Neural progenitor cell (in vitro differentiated cells): Measurements from ENCODE around the gene C1orf21. TPM values are rescaled to one million over a fixed set of nuclear protein-coding genes. Genes with fewer than 3 reads are reported as not detected.

ENCODE experiments used
- DNase-seq: peaks from one replicate; pipeline ENCODE4 v3.0.0-alpha.2; 2016; ENCODE audit warnings: low spot score
- H2AFZ ChIP-seq: fragments of 200-600 bp; sonication (generic); replicated peaks from 2 replicates; pipeline ENCODE4 v1.6.1; 2016; ENCODE audit warnings: antibody characterized with exemption
- H3F3A ChIP-seq: fragments of 200-600 bp; sonication (generic); 2 replicates; pipeline ENCODE4 v1.6.1; 2016; ENCODE audit warnings: antibody characterized with exemption, low read depth
- H3K27ac ChIP-seq: fragments of 200-600 bp; sonication (generic); 2 replicates; pipeline ENCODE4 v1.5.1; 2016; ENCODE audit warnings: mild to moderate bottlenecking
- H3K27me3 ChIP-seq: fragments of 200-600 bp; sonication (generic); 2 replicates; pipeline ENCODE4 v1.6.1; 2016; ENCODE audit warnings: mild to moderate bottlenecking, moderate library complexity
- H3K36me3 ChIP-seq: fragments of 200-600 bp; sonication (generic); 2 replicates; pipeline ENCODE4 v1.5.1; 2016
- H3K4me1 ChIP-seq: fragments of 200-600 bp; sonication (generic); 2 replicates; pipeline ENCODE4 v1.6.1; 2016; ENCODE audit warnings: mixed run types
- H3K4me2 ChIP-seq: fragments of 200-600 bp; sonication (generic); 2 replicates; pipeline ENCODE4 v1.6.1; 2016
- H3K4me3 ChIP-seq: fragments of 200-600 bp; sonication (generic); 2 replicates; pipeline ENCODE4 v1.5.1; 2016
- H3K79me2 ChIP-seq: fragments of 200-600 bp; sonication (generic); 2 replicates; pipeline ENCODE4 v1.6.1; 2016; ENCODE audit warnings: low read depth
- H3K9ac ChIP-seq: fragments of 200-600 bp; sonication (generic); 2 replicates; pipeline ENCODE4 v1.6.1; 2016
- H3K9me3 ChIP-seq: fragments of 200-600 bp; sonication (generic); 2 replicates; pipeline ENCODE4 v1.5.1; 2016; ENCODE audit warnings: low read depth
- H4K20me1 ChIP-seq: fragments of 200-600 bp; sonication (generic); 2 replicates; pipeline ENCODE4 v1.6.1; 2016; ENCODE audit warnings: low read depth
- H3K27ac Mint-ChIP-seq: 3 replicates; pipeline ENCODE4 v1.8.0; 2021; ENCODE audit warnings: mixed read lengths
- H3K27me3 Mint-ChIP-seq: 2 replicates; pipeline ENCODE4 v1.8.0; 2022; ENCODE audit warnings: low read depth, mild to moderate bottlenecking, inconsistent platforms, moderate library complexity, mixed read lengths; ENCODE audit not compliant: insufficient read depth
- H3K36me3 Mint-ChIP-seq: 3 replicates; pipeline ENCODE4 v1.8.0; 2021; ENCODE audit warnings: mixed read lengths
- H3K4me1 Mint-ChIP-seq: 3 replicates; pipeline ENCODE4 v1.8.0; 2021; ENCODE audit warnings: mixed read lengths
- H3K4me3 Mint-ChIP-seq: 3 replicates; pipeline ENCODE4 v1.8.0; 2021; ENCODE audit warnings: mild to moderate bottlenecking, moderate library complexity, mixed read lengths
- H3K9me3 Mint-ChIP-seq: 3 replicates; pipeline ENCODE4 v1.8.0; 2020; ENCODE audit warnings: mixed read lengths
- EZH2 ChIP-seq: fragments of 200-600 bp; sonication (generic); IDR thresholded peaks from 2 replicates; pipeline ENCODE4 v1.6.1; 2017; ENCODE audit warnings: antibody characterized with exemption, mild to moderate bottlenecking, moderate library complexity
- EZH2phosphoT487 ChIP-seq: fragments of 200-600 bp; sonication (generic); IDR thresholded peaks from 2 replicates; pipeline ENCODE4 v1.6.1; 2017; ENCODE audit warnings: antibody characterized with exemption
- total RNA-seq: library from RNA; depleted of rRNA; stranded (reverse); fragments of >200 nt; gene quantifications from 2 replicates; pipeline ENCODE4 v1.2.3, GENCODE V29; 2015; ENCODE audit warnings: low replicate concordance
- TF ChIP-seq, protein P1 (sequence below): fragments of 200-600 bp; sonication (generic); IDR thresholded peaks from 2 replicates; pipeline ENCODE4 v1.5.1; 2017; ENCODE audit warnings: antibody characterized with exemption, mild to moderate bottlenecking

The C1orf21 gene
- total RNA-seq, 1 donor from 2014 or later, result 117 TPM

GRCh38 chr1:184583849-184584248, 197.0 kb downstream of the C1orf21 start:
- Mint-ChIP-seq H3K4me3 (no peak overlapping the region), H3K9me3 (peaks cover 6% of the 10 kb centered on the region), H3K36me3 (peaks cover 2% of the 10 kb centered on the region), H3K4me1 (peaks cover 17% of the 10 kb centered on the region), H3K27ac (no peak overlapping the region), H3K27me3 (no peaks in the 10 kb centered on the region)
- DNase-seq, result peak; percentile 29
- Histone ChIP-seq H3K9me3 (no peaks in the 10 kb centered on the region), H3K4me2 (peak overlapping the region; percentile 32), H3K79me2 (peaks cover 50% of the 10 kb centered on the region), H3K27ac (peak overlapping the region; percentile 79), H3K27me3 (no peaks in the 10 kb centered on the region), H3K4me3 (no peak overlapping the region), H3K36me3 (no peaks in the 10 kb centered on the region), H2AFZ (no peak overlapping the region), H3F3A (peaks cover 35% of the 10 kb centered on the region), H3K9ac (no peak overlapping the region), H4K20me1 (peaks cover 11% of the 10 kb centered on the region), H3K4me1 (peaks cover 41% of the 10 kb centered on the region)
- TF ChIP-seq, protein P1, sequence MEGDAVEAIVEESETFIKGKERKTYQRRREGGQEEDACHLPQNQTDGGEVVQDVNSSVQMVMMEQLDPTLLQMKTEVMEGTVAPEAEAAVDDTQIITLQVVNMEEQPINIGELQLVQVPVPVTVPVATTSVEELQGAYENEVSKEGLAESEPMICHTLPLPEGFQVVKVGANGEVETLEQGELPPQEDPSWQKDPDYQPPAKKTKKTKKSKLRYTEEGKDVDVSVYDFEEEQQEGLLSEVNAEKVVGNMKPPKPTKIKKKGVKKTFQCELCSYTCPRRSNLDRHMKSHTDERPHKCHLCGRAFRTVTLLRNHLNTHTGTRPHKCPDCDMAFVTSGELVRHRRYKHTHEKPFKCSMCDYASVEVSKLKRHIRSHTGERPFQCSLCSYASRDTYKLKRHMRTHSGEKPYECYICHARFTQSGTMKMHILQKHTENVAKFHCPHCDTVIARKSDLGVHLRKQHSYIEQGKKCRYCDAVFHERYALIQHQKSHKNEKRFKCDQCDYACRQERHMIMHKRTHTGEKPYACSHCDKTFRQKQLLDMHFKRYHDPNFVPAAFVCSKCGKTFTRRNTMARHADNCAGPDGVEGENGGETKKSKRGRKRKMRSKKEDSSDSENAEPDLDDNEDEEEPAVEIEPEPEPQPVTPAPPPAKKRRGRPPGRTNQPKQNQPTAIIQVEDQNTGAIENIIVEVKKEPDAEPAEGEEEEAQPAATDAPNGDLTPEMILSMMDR, result peak; percentile 8
- TF ChIP-seq EZH2phosphoT487 (no peak), EZH2 (no peak)

DNA sequence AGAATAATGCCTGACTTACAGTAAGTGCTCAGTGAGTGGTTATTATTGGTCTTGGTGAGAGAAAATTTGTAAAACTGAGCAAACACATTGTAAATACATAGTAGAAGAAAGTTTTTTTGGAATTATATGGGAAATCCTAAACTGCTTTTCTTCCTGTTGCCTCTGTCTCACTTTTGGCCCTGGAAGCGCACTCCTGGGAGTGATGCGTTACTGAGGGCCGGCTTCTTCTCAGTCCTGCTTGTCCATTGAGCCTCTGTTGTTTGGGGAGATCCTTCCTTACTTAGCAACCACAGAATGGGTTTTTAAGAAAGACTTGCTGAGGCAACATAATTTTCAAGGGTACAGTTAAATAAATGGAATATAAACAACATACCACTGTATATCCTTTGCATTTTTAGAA, 201.9 kb downstream of the C1orf21 start:
- DNase-seq, result no peak

DNA sequence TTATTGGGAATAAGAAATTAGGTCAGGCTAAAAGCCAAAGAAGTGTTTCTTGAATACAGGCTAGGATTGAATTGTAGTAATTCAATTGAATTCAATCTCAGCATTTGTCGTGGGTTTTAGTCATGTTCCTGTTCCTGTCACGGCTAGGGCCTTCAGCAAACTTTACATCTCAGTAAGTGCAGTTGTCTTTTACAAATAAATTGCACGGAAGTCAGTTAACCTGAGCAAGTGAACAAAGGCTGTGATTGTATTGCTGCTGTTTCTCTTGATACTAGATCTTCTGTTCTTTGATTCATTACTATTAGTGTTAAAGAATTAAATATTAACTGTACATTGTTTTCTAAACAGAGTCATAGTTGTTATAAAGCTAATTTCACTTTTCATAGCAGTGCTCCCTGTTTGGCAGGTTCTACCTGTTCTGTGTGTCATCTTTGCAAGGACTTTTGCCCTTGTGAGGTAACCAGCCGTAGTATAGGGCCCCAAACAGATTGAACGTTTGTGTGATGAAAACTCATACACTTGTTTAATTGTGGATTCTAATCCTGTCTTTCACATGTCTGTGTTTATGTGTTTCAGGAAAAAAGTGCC, 203.4 kb downstream of the C1orf21 start:
- Histone ChIP-seq H2AFZ (no peak overlapping the region), H3K27ac (no peak overlapping the region), H3K9me3 (no peaks in the 10 kb centered on the region), H3K4me1 (peaks cover 17% of the 10 kb centered on the region), H3K36me3 (peaks cover 5% of the 10 kb centered on the region), H3K4me3 (no peak overlapping the region), H3K9ac (no peak overlapping the region), H3K79me2 (peaks cover 39% of the 10 kb centered on the region), H3K4me2 (no peak overlapping the region), H3K27me3 (no peaks in the 10 kb centered on the region), H4K20me1 (no peaks in the 10 kb centered on the region), H3F3A (no peaks in the 10 kb centered on the region)
- Mint-ChIP-seq H3K27me3 (no peaks in the 10 kb centered on the region), H3K4me1 (peaks cover 9% of the 10 kb centered on the region), H3K36me3 (peaks cover 2% of the 10 kb centered on the region), H3K9me3 (no peaks in the 10 kb centered on the region), H3K4me3 (no peak overlapping the region), H3K27ac (no peak overlapping the region)
- no peak for DNase-seq
- TF ChIP-seq, protein P1, result no peak
- TF ChIP-seq EZH2phosphoT487 (no peak), EZH2 (no peak)

More for the DNA sequence above, 201.9 kb downstream of the C1orf21 start:
- no peak for TF ChIP-seq EZH2phosphoT487
- TF ChIP-seq, protein P1, result no peak
- no peak for TF ChIP-seq EZH2
- Histone ChIP-seq H3K4me1 (peaks cover 17% of the 10 kb centered on the region), H3K9me3 (no peaks in the 10 kb centered on the region), H3K4me3 (no peak overlapping the region), H3K79me2 (peaks cover 53% of the 10 kb centered on the region), H3K9ac (no peak overlapping the region), H4K20me1 (no peaks in the 10 kb centered on the region), H3K27ac (no peak overlapping the region), H2AFZ (no peak overlapping the region), H3K36me3 (peaks cover 5% of the 10 kb centered on the region), H3F3A (peaks cover 5% of the 10 kb centered on the region), H3K4me2 (no peak overlapping the region), H3K27me3 (no peaks in the 10 kb centered on the region)
- Mint-ChIP-seq H3K27me3 (no peaks in the 10 kb centered on the region), H3K4me1 (peaks cover 5% of the 10 kb centered on the region), H3K4me3 (no peak overlapping the region), H3K9me3 (no peaks in the 10 kb centered on the region), H3K36me3 (peaks cover 2% of the 10 kb centered on the region), H3K27ac (no peak overlapping the region)
